Hematopoietic multipotent progenitor cell treated with erythropoietin and hydrocortisone succinate and interleukin-3 and kit ligand, for 15 days (in vitro differentiated cells): Measurements from ENCODE around the gene NDRG3.
"Not testable (repeated sequence)": the region's sequence is repeated elsewhere in the genome, so short reads cannot be mapped to it uniquely, and the experiment has no call there.

ENCODE experiments used
- DNase-seq: peaks from one replicate; pipeline ENCODE4 v3.0.0-alpha.2; 2015; ENCODE audit warnings: low spot score

Gene NDRG3

GRCh38 chr20:36760647-36761046 lies 14.8 kb upstream of the NDRG3 start:
- no peak for DNase-seq

GRCh38 chr20:36758276-36758675 lies 12.4 kb upstream of the NDRG3 start:
- DNase-seq, result no peak

- DNase-seq, result no peak
Observed at GRCh38 chr20:36756496-36756895, 10.6 kb upstream of the NDRG3 start.

GRCh38 chr20:36754656-36755222 lies 8.8 kb upstream of the NDRG3 start:
- DNase-seq, result peak; percentile 44

GRCh38 chr20:36752582-36752981 lies 6.7 kb upstream of the NDRG3 start:
- no peak for DNase-seq

GRCh38 chr20:36745234-36745926 lies 510 bp downstream of the NDRG3 start:
- no peak for DNase-seq

- no peak for DNase-seq
Observed at GRCh38 chr20:36744764-36745191, 1.1 kb downstream of the NDRG3 start.

- DNase-seq, result no peak
Observed at GRCh38 chr20:36744243-36744642, 1.6 kb downstream of the NDRG3 start.

- no peak for DNase-seq
Observed at GRCh38 chr20:36742558-36742957, 3.3 kb downstream of the NDRG3 start.

- DNase-seq, result no peak
Observed at GRCh38 chr20:36741072-36741471, 4.8 kb downstream of the NDRG3 start.

GRCh38 chr20:36737183-36737499 lies 8.7 kb downstream of the NDRG3 start:
- no peak for DNase-seq

GRCh38 chr20:36736451-36737182 lies 9.3 kb downstream of the NDRG3 start:
- DNase-seq, result no peak

GRCh38 chr20:36732456-36732855 lies 13.4 kb downstream of the NDRG3 start:
- DNase-seq, result no peak

GRCh38 chr20:36728986-36729385 lies 16.9 kb downstream of the NDRG3 start:
- DNase-seq, result no peak

- no peak for DNase-seq
Observed at GRCh38 chr20:36726168-36726567, 19.7 kb downstream of the NDRG3 start.

- no peak for DNase-seq
Observed at GRCh38 chr20:36720510-36720909, 25.4 kb downstream of the NDRG3 start.

GRCh38 chr20:36717657-36718056 lies 28.2 kb downstream of the NDRG3 start:
- DNase-seq, result peak; percentile 12

- DNase-seq, result no peak
Observed at GRCh38 chr20:36717021-36717420, 28.9 kb downstream of the NDRG3 start.

GRCh38 chr20:36712775-36713174 lies 33.1 kb downstream of the NDRG3 start:
- DNase-seq, result no peak

- no peak for DNase-seq
Observed at GRCh38 chr20:36709126-36709525, 36.8 kb downstream of the NDRG3 start.

- DNase-seq, result no peak
Observed at GRCh38 chr20:36703530-36703929, 42.4 kb downstream of the NDRG3 start.

- no peak for DNase-seq
Observed at GRCh38 chr20:36700438-36700837, 45.5 kb downstream of the NDRG3 start.

GRCh38 chr20:36695467-36695866 lies 50.4 kb downstream of the NDRG3 start:
- not testable (repeated sequence) for DNase-seq

- DNase-seq, result no peak
Observed at GRCh38 chr20:36688630-36689029, 57.3 kb downstream of the NDRG3 start.
